ENCODE data around the gene KCNG1. TPM values are rescaled to one million over a fixed set of nuclear protein-coding genes. Genes with fewer than 3 reads are reported as not detected.

KCNG1 gene
- polyA plus RNA-seq, 1 donor from 2014 or later, result 1.7 TPM

DNA sequence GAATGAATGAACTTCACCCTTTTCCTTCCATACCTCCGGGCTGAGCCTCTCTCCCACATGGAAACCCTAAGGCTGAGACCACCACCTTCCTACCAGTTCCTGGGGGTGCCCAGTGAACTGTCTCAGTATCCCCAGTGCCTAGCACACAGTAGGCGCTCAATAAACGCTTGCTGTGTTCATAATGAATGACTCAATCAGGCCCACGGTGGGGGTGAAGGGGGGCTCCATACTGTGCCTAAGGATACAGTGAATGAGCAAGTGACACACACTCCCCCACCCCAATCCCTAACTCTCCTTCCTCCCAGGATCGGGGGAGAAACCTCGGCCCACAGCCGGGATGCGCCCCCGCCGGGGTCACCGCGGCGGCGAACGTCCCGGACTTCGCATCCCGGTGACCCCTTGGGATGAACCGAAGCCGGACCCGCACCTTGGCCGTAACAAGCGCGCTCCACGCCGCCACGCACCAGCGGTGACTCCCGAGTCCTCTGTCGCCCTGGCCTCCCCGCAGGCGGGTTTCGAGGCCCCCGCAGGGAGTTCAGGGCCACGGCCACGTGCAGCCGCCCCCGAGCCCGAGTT is 592 bp downstream of the KCNG1 start:
- Histone ChIP-seq H3K79me2 (replicated peaks; ENCODE audit: insufficient read depth, low read length) (no peaks in the 10 kb centered on the region), H3K4me3 (ENCODE audit: low read length) (peak overlapping the region; percentile 75)

DNA sequence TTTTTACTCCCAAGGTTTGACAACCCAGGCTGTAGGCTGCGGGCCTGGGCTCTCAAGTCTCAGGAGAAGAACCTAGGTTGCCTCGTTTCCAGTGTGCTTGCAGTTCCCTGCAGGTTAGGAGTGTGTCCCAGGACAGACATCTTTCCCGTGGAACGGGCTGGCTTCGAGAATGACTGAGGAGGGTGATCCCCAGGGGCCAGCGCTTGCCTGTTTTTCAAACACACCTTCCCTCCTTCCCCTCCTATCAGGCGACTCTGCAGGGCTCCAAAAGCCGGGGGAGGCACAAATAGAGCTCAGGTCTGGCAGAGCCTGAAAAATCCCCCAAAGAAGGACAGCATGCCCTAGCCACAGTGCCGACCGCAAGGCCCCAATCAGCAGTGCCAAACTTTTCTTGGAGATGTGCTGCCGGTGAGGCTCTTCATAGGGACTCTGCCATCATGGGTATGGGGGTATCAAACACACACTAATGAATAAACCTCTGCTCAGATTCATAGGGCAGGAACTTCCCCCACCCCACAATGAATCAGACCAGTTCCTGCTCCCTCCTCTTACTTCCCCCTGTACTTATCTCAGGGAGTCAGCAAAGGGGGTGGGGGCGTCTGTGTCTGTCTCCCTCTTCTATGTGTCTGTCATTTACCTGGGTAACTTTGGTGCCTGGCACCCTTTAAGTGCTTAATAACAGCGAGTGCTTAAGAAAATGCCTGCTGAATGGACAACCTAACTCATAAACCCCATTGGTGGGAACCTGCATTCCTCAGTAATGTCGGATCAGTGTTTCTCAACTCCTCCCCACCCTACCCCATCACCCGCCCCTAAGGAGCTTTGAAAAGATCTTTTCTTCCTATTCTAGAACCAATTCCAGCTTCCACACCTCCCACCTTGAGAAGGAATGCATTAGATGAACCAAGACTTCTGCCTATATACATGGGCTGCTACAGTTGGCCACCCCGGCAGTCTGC is 1.6 kb downstream of the KCNG1 start:
- no peak overlapping the region for H2AFZ ChIP-seq (ENCODE audit: low read depth, low read length)
- H3K27ac ChIP-seq (ENCODE audit: low read length), result no peak overlapping the region
- H3F3A ChIP-seq (ENCODE audit: insufficient read depth, low read length, poor library complexity, severe bottlenecking), result no peaks in the 10 kb centered on the region
- H3K9ac ChIP-seq (ENCODE audit: low read length), result no peak overlapping the region
- H4K20me1 ChIP-seq (ENCODE audit: insufficient read depth), result no peaks in the 10 kb centered on the region
- peaks cover 41% of the 10 kb centered on the region for H3K27me3 ChIP-seq (ENCODE audit: insufficient read depth, low read depth, low read length)
- no peaks in the 10 kb centered on the region for H3K79me2 ChIP-seq (replicated peaks; ENCODE audit: insufficient read depth, low read length)
- no peaks in the 10 kb centered on the region for H3K36me3 ChIP-seq (ENCODE audit: insufficient read depth, low read length)
- H3K4me3 ChIP-seq (ENCODE audit: low read length), result no peak overlapping the region
- TF ChIP-seq EP300 (conservative IDR thresholded peaks at IDR 0.05; ENCODE audit: poor library complexity, severe bottlenecking) (no peak), TAF1 (IDR thresholded peaks at IDR 0.05; ENCODE audit: low read depth) (no peak), RAD21 (conservative IDR thresholded peaks at IDR 0.05) (no peak), MXI1 (conservative IDR thresholded peaks at IDR 0.05; ENCODE audit: poor library complexity, severe bottlenecking) (no peak), EZH2 (IDR thresholded peaks at IDR 0.05; ENCODE audit: borderline replicate concordance, insufficient read depth, low read length, poor library complexity, severe bottlenecking) (no peak), SMC3 (conservative IDR thresholded peaks at IDR 0.05; ENCODE audit: poor library complexity) (no peak), POLR2AphosphoS5 (IDR thresholded peaks at IDR 0.05) (no peak)
- TF ChIP-seq, protein P1, sequence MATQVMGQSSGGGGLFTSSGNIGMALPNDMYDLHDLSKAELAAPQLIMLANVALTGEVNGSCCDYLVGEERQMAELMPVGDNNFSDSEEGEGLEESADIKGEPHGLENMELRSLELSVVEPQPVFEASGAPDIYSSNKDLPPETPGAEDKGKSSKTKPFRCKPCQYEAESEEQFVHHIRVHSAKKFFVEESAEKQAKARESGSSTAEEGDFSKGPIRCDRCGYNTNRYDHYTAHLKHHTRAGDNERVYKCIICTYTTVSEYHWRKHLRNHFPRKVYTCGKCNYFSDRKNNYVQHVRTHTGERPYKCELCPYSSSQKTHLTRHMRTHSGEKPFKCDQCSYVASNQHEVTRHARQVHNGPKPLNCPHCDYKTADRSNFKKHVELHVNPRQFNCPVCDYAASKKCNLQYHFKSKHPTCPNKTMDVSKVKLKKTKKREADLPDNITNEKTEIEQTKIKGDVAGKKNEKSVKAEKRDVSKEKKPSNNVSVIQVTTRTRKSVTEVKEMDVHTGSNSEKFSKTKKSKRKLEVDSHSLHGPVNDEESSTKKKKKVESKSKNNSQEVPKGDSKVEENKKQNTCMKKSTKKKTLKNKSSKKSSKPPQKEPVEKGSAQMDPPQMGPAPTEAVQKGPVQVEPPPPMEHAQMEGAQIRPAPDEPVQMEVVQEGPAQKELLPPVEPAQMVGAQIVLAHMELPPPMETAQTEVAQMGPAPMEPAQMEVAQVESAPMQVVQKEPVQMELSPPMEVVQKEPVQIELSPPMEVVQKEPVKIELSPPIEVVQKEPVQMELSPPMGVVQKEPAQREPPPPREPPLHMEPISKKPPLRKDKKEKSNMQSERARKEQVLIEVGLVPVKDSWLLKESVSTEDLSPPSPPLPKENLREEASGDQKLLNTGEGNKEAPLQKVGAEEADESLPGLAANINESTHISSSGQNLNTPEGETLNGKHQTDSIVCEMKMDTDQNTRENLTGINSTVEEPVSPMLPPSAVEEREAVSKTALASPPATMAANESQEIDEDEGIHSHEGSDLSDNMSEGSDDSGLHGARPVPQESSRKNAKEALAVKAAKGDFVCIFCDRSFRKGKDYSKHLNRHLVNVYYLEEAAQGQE (IDR thresholded peaks at IDR 0.05; ENCODE audit: borderline replicate concordance), result no peak
- TF ChIP-seq, protein P2, sequence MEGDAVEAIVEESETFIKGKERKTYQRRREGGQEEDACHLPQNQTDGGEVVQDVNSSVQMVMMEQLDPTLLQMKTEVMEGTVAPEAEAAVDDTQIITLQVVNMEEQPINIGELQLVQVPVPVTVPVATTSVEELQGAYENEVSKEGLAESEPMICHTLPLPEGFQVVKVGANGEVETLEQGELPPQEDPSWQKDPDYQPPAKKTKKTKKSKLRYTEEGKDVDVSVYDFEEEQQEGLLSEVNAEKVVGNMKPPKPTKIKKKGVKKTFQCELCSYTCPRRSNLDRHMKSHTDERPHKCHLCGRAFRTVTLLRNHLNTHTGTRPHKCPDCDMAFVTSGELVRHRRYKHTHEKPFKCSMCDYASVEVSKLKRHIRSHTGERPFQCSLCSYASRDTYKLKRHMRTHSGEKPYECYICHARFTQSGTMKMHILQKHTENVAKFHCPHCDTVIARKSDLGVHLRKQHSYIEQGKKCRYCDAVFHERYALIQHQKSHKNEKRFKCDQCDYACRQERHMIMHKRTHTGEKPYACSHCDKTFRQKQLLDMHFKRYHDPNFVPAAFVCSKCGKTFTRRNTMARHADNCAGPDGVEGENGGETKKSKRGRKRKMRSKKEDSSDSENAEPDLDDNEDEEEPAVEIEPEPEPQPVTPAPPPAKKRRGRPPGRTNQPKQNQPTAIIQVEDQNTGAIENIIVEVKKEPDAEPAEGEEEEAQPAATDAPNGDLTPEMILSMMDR (IDR thresholded peaks at IDR 0.05; ENCODE audit: poor library complexity, severe bottlenecking), result no peak
- H3K9me3 ChIP-seq (ENCODE audit: low read length), result no peaks in the 10 kb centered on the region
- H3K9me2 ChIP-seq (ENCODE audit: insufficient read depth, low read length), result no peaks in the 10 kb centered on the region
- no peak overlapping the region for H3K4me2 ChIP-seq (ENCODE audit: low read length)

More for the DNA sequence above, 592 bp downstream of the KCNG1 start:
- H3K9me3 ChIP-seq (ENCODE audit: low read length), result no peaks in the 10 kb centered on the region
- H3K27ac ChIP-seq (ENCODE audit: low read length), result no peak overlapping the region
- no peak for TF ChIP-seq RAD21 (conservative IDR thresholded peaks at IDR 0.05)
- no peak for TF ChIP-seq EP300 (conservative IDR thresholded peaks at IDR 0.05; ENCODE audit: poor library complexity, severe bottlenecking)
- TF ChIP-seq, protein P1 (IDR thresholded peaks at IDR 0.05; ENCODE audit: borderline replicate concordance), result no peak
- TF ChIP-seq SMC3 (conservative IDR thresholded peaks at IDR 0.05; ENCODE audit: poor library complexity), result no peak
- no peak for TF ChIP-seq TAF1 (IDR thresholded peaks at IDR 0.05; ENCODE audit: low read depth)
- peak; percentile 6 for TF ChIP-seq MXI1 (conservative IDR thresholded peaks at IDR 0.05; ENCODE audit: poor library complexity, severe bottlenecking)
- H3K4me2 ChIP-seq (ENCODE audit: low read length), result no peak overlapping the region
- H3K27me3 ChIP-seq (ENCODE audit: insufficient read depth, low read depth, low read length), result peaks cover 41% of the 10 kb centered on the region
- H3K36me3 ChIP-seq (ENCODE audit: insufficient read depth, low read length), result no peaks in the 10 kb centered on the region
- H4K20me1 ChIP-seq (ENCODE audit: insufficient read depth), result no peaks in the 10 kb centered on the region
- H3K9me2 ChIP-seq (ENCODE audit: insufficient read depth, low read length), result no peaks in the 10 kb centered on the region
- no peak overlapping the region for H3K9ac ChIP-seq (ENCODE audit: low read length)
- H2AFZ ChIP-seq (ENCODE audit: low read depth, low read length), result no peak overlapping the region
- H3F3A ChIP-seq (ENCODE audit: insufficient read depth, low read length, poor library complexity, severe bottlenecking), result no peaks in the 10 kb centered on the region

Measured in neural cell (in vitro differentiated cells).